GM15510 (cell line): Measurements from ENCODE around the gene ABLIM2.

Source experiments
- POLR2A ChIP-seq: IDR thresholded peaks from 3 replicates; pipeline ENCODE4 v1.6.1; 2011; ENCODE audit warnings: borderline replicate concordance; ENCODE audit not compliant: insufficient read length; ENCODE audit errors: extremely low read depth

ABLIM2 gene

DNA sequence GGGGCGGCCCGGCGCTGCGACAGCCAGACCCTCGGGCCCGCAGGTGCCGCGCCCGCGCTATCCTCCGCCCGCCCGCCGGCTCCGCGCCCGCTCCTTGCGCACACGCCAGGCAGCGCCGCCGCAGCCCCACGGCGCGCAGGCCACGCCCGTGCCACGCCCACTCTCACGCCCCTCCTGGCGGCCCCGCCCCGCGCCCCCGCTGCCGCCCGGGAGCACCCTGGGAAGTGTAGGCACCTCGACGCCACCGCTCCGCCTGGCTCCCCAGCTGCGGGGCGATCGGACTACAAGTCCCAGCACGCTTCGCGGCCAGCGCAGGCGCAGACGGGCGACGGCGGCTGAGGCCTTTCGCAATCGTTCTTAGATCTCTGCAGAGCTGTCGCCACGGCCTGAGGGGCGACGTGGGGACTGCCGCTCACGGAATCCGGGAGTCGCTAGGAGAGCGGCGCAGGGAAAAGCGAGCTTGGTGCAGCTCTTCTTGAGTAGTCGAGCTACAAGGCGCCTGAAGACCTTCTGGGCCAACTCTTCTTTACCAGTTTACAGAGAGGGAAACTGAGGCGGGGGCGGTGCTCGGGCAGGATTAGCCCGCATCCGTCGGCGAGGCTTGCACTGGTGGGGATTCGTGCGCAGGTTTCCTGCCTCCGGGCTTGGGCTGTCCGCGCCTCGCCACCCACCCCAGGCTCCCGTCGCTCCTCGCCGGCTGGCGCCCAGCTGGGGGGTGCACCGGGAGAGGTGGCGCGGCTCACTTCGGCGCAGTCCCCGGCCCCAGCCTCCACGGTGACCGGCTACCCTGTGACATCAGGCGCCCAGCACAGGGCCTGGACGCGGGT is at the start of gene ABLIM2:
TSS of gene ABLIM2 (minus strand) at position 104 of the 827 bp plus-strand sequence. CDS start 124 bp downstream, outside the sequence.
- peak; percentile 74 for TF ChIP-seq POLR2A

DNA sequence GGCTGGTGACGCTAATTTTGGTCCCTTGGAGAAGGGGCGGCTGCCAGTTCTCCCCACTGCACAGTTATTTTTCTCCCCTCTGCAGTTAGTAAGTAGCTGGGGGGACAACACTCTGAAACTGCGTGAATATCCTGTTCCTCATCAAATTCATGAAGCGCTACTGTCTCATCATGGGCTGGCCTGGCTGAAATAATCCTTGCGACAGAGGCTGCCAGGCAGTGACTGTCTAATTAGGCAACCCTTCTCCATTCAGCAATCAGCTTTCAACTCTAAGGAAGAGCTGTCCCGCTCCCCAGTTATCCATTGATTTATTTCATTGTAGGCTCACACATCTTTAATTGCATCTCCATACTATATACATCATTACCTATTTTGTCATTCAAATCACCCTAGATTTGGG is 48.7 kb upstream of the ABLIM2 start:
- no peak for TF ChIP-seq POLR2A

DNA sequence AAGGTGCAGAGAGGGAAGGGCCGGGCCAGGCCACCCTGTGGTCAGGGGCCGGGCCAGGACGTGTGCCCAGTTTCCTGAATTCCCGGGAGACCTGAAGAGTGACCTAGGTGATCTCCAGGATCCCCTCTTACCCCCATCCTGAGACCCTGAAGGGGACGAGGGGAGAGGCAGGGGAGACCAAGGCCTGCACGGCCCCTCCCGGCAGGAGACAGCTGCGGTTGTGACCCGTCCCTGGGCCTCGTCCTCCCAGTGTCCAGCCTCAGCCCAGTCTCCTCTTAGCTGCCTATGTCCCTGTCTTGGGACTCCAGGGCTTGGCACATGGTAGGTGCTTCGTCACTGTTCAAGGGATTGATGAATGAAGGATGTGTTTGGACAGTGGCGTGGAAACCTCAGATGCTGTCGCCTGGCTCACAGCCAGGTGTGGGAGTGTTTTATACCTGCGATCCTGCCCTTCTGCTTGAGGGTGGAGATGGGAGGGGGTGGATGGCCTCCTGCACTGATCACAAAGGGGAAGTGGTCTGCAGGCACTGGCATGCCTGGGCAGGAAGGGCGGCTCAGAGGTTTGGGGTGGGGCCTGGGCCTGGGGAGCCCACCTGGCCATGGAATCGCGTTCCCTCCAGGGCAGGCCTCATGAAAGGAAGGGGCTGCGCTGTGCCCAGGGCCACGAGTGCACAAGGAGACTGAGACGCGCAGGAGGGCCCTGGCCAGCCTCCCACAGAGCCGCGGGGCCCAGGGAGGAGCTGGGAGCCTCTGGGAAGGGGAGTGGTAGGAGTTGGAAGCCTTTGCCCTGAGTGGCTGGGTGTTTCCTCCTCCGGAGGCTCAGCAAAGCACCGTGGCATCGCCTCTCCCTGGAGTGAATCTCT is 47.4 kb upstream of the ABLIM2 start:
- TF ChIP-seq POLR2A = no peak

DNA sequence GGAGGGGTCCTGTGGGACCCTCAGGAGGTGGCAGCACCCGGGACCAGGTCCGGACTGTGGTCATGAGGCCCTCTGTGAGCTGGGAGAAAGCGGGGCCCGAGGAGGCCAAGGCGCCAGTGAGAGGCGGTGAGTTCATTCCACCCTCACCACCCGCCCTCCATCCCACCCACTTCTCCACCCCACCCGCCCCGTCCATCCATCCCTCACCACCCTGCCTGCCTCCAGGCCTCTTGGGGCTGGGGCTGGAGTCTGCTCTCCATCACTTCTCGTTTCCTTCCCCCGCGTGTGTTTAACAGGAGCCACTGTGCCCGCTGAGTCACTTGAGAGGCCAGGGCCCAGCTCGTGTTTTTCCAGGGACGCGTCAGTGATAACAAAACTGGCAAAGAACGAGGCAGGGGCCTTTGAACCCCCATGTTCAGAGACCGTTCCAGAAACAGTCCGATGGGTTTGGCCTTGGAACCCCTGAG is 46.7 kb upstream of the ABLIM2 start:
- TF ChIP-seq POLR2A = no peak

DNA sequence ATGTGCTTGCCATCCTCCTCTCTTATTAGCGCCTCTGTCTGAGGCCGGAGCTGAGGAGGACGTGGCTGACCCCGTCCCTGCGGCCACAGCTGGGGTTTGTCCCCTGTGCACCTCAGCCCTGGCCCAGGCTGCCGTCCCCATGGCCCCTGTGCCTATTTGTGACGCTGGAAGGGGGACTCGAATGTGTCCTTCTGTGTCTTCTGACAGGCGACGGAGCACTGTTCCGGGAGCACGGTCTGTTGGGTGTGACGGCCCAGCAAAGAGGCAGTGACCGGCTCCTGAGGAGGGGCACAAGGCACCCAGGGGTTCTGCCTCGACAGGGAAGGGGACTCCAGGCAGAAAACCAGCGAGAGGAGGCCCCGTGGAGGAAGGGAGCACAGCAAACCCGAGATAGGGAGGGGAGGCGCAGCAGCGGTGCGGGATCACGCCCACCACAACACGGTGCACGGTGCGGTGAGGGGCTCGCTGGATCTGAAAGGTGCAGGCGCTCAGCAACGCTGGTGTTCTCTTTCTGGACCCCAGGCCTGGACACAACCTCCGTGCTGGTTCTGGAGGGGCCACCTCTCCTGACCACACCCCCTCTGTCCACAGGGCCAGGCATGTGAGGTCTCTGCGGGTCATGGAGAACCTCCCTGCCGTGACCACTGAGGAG is 46.1 kb upstream of the ABLIM2 start:
- TF ChIP-seq POLR2A = no peak

DNA sequence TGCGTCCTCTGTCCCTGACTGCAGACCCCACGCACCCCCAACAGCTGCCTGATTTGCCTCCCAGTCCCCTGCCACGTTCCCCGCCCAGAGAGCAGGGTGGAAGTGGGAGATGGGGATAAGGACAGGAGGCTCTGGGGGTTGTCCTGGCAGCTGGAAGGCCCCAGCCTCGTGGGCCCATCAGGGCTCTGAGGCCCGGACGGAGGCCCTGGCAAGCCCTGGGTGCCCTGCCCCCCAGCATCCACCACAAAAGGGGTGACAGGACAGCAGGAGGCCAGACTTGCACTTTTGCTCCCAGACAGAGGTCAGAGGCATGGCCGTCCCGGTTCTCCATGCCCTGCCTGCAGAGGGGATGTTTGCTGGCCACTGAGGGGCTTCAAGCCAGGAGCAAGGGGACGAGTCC is 45.2 kb upstream of the ABLIM2 start:
- no peak for TF ChIP-seq POLR2A

DNA sequence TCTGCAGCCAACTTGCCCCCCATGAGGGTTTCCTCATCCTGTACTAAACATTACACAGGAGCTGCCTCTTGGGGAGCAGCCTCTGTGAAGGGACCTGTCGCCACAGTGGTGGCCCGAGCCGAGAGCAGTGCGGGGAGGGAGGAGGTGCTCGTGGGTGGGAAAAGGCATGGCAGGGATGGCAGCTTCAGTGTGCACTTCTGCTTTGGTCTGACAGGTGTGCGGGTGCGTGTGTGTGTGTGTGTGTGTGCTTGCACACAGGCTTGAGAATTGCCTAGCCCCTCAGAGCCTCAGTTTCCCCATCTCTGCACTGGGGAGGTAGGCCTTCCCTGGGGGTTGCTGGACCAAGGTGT is 44.4 kb upstream of the ABLIM2 start:
- no peak for TF ChIP-seq POLR2A

DNA sequence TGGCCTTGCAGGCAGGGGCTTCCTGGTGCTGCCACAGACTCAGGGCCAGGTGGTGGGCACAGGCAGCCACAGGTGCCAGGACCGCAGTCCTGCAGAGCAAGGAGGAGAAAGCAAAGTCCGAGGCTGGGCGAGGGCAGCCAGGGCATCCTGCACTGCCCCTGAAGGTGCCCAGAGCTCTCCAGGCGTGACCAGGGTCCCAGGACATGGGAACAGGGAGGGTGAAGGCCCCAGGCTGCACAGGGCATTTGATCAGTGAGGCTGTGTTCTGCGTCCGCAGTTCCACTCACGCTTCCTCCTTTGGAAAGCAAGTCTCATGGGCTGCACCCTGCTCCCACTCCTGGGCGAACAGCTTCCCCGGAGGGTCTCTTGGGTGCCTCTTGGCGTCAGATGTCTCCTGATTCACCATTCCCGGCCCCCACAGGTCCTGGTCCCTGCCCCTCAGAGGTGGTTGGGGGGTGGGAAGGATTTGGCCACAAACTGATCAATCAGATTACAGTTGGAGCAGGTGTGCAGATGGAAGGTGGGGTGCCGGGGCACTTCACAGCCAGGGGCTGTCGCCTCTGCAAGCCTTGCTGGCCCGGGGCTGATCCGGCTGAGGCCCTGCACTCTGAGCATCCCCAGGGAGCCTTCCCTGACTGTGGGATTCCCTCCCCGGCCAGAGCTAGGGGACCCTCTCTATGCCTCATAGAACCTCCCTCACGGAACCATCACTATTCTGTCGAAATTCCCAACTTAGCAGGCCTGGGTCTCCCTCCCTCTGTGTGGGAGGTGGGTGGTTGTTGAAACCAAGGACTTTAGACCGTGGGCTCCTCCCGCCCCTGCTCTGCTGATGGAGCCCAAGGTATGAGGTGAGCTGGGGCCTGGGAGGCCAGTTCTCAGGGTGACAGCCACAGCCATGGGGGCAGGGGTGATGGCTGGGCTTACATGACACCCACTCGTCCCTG is 43.8 kb upstream of the ABLIM2 start:
- TF ChIP-seq POLR2A = no peak

DNA sequence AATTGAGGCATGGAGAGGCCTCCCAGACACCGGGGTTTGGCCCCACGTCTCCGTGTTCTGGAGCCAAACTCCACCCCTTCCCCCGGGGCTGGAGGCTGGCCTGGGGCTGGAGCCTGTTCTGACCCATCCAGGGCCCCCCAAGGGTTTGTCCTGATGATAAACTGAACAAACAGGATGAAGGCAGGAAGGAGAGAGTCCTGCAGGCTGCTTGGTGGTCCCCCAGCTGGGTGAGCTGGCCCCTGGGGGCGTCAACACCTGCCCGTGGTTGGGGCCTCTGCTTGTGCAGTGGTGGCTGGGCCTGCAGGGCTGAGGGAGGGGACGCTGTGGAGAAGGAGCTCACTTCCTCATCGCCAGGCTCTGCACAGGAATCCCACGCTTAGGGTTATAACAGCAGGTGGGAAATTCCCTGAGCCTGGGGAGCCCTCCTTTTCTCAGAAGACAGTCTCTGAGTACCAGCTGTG is 42.7 kb upstream of the ABLIM2 start:
- peak; percentile 16 for TF ChIP-seq POLR2A

DNA sequence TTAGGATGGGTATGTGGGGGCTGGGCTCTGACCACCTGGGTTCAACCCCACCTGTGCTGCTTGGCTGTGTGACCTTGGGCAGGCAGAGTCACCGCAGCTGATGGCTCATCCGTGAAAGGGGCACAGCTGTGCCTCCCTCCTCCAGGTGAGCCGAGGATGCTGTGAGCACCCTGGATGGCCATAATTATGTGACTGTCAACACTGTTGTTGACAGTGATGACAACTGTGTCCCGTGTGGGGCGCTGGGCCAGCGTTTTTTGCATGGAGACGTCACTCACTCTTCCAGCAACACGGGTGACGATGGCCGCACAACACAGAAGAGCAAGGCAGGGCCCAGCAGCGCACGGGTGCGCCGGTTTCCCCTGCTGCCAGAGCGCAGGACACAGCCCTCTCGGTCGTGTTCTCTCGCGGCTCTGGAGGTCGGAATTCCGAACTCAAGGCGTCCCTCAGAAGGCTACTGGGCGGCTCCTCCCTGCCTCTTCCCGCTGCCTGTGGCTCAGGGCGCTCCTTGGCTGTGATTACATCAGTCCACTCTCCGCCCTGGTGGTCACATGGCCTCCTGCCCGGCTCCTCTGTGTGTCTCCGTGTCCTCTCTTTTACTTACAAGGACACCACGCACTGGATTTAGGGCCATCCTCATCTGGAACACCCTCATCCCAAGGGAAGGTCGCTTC is 41.8 kb upstream of the ABLIM2 start:
- peak; percentile 38 for TF ChIP-seq POLR2A

DNA sequence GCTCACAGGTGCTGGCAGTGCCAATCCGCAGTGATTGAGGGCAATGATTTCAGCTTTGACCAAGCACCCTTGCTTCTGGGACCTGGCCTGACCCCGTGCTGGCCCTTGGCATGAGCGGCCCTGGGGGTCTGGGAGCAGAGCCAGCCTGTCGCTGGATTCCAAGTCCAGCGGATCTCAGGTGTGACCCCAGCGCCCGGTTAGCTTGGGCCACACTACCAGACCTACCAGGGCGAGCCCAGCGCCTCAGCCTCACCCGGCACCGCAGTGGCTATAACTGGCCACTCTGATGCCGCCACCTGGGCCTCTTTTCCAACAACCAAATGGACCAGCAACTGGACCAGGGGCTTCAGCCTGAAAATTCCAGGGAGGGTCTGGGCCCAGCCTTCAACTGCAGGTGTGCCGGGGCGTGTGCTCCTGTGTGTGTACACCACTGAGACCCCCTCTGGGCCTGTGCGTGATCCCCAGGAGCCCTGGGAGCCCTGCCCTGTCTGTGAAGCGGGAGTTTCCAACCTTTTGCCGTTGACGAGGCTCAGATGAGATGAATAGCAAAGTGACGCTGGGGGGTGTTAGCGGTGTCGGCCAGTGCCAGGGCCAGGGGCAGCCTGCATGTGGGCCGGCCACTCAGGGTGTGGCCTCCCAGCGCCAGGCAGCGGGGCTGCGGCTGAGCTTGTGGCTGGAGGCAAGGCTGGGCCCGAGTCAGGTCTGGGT is 41.1 kb upstream of the ABLIM2 start:
- TF ChIP-seq POLR2A = no peak

DNA sequence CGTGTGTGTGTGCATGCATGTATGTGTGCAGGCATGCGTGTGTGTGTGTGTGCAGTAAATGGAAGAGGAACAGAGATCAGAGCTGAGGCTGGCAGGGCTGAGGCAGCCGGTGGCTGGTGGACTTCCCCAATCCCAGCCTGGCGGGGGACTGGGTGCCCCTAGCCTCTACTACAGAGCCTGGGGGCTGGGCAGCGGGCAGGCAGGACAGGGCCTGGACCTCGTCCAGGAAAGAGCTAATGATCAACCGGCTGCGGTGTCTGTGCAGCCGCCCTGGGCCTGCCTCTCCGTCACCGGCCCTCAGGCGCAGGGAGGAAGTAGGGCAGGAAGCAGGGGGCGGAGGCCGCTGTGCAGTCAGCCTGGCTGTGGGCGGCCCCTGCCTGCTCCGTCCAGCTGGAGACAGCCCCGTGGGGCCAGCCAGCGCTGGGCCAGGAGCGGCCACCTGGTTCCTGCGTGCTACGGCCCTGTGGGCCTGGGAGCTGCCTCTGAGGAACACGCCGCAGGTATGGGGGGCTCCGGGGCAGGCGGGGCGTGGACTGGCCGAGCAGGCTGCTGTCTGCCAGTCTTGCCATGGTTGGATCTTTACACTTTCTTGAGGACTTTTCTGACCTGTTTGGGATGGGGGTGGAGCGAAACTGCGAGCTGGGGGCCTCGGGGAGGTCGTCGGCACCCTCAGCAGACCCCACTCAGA is 40.4 kb upstream of the ABLIM2 start, which contains the start of gene SH3TC1:
TSS of gene SH3TC1 (plus strand) at position 385 of the 688 bp plus-strand sequence. CDS start 5,905 bp downstream, outside the sequence.
- TF ChIP-seq POLR2A = peak; percentile 75
